AG09309 (cell line): ENCODE results near the gene MTIF3.
A peak's percentile ranks its signal among the peaks of the same experiment; 100 is the strongest.

ENCODE experiments used
- DNase-seq: peaks from one replicate; pipeline ENCODE4 v3.0.0-alpha.2; 2010; ENCODE audit warnings: low read depth
- H3K4me3 ChIP-seq: 2 replicates; pipeline ENCODE4 v1.5.1; 2011; ENCODE audit warnings: mild to moderate bottlenecking, low read depth, low read length, moderate library complexity; ENCODE audit not compliant: control insufficient read depth
- CTCF ChIP-seq: IDR thresholded peaks from 2 replicates; pipeline ENCODE4 v1.5.1; 2011; ENCODE audit warnings: mild to moderate bottlenecking, low read depth, low read length, inconsistent platforms; ENCODE audit not compliant: insufficient read depth, control insufficient read depth; ENCODE audit errors: missing control alignments

The MTIF3 gene

GRCh38 chr13:27428160-27428559 lies 22.2 kb downstream of the MTIF3 start:
- TF ChIP-seq CTCF: no peak
- no peak for DNase-seq
- H3K4me3 ChIP-seq: no peak overlapping the region

- TF ChIP-seq CTCF: no peak
- no peak for DNase-seq
- H3K4me3 ChIP-seq: no peak overlapping the region
Observed at GRCh38 chr13:27427641-27428040, 22.7 kb downstream of the MTIF3 start.

- peak; percentile 64 for TF ChIP-seq CTCF
- DNase-seq: peak; percentile 34
- peak overlapping the region; percentile 79 for H3K4me3 ChIP-seq
Observed at GRCh38 chr13:27425918-27426630, 24.3 kb downstream of the MTIF3 start.

GRCh38 chr13:27425158-27425917 lies 25.0 kb downstream of the MTIF3 start:
- no peak for TF ChIP-seq CTCF
- DNase-seq: no peak
- H3K4me3 ChIP-seq: peak overlapping the region; percentile 79

GRCh38 chr13:27424246-27425157 lies 25.9 kb downstream of the MTIF3 start, which contains the start of gene GTF3A:
Gene GTF3A, plus strand, starts transcription at chr13:27424619.
- peak within 1 kb of the TSS; percentile 79 for H3K4me3 ChIP-seq
- DNase-seq: peak; percentile 49
- no peak for TF ChIP-seq CTCF

GRCh38 chr13:27423333-27423732 lies 27.0 kb downstream of the MTIF3 start:
- TF ChIP-seq CTCF: no peak
- no peak for DNase-seq
- H3K4me3 ChIP-seq: no peak overlapping the region
